GM18907 (cell line): ENCODE data around the gene EDEM1.
"Not testable (repeated sequence)": the region's sequence is repeated elsewhere in the genome, so short reads cannot be mapped to it uniquely, and the experiment has no call there.

Source experiments
- ATAC-seq: cut with Tn5 transposase; IDR thresholded peaks from one replicate; pipeline ENCODE4 v1.9.1; 2021; ENCODE audit warnings: mild to moderate bottlenecking, moderate library complexity; ENCODE audit not compliant: unreplicated experiment

Gene EDEM1

DNA sequence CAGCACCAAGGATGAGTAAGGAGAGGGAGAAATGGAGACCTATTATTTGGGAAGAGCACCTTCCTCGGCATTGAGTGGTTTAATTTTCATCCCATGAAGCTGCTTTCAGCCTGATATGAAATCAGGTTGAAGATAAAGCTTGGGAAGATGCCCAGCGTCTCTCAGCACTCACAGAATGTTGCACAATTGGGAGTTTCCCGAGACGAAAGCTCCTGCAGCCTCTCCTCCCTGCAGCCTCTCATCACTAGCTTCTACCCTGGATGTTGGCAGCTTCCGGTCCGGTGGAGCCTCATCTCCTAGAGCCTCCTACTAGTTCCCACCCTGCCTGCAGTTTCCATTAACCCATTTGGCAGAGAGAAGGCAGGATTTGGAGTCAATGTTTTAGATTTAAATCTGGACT, 40.3 kb downstream of the EDEM1 start:
- ATAC-seq: no peak

DNA sequence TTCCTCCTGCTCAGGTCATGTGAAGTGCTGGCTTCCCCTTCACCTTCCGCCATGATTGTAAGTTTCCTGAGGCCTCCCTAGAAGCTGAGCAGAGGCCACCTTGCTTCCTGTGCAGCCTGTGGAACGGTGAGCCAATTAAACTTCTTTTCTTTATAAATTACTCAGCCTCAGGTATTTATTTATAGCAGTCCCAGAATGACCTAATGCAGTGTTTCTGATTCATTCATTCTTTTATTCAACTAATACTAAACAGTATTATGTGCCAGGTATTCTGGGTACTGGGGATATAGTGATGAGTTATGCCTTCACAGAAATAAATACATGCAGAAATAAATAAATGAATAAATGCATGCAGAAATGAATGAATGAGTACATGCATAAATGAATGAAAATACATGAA, 41.9 kb downstream of the EDEM1 start:
- no peak for ATAC-seq

DNA sequence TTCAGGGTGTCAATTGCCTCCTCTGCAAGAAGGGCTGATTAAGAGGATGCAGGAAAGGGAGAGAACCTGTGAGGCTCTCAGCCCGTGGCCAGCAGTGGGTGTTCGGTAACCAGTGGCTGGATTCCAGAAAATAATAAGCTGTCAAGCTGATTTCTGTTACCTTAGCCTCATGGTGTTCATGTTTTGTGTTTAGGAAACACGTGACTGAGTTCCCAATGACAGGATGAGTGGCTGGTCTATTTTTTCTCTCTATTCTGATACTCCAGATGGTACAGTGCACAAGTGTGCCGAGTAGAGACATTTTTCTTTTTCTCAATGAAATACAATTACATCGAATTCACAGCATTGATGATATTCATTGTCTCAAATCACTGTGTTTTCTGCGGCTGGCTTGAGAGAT, 43.6 kb downstream of the EDEM1 start:
- ATAC-seq: no peak

DNA sequence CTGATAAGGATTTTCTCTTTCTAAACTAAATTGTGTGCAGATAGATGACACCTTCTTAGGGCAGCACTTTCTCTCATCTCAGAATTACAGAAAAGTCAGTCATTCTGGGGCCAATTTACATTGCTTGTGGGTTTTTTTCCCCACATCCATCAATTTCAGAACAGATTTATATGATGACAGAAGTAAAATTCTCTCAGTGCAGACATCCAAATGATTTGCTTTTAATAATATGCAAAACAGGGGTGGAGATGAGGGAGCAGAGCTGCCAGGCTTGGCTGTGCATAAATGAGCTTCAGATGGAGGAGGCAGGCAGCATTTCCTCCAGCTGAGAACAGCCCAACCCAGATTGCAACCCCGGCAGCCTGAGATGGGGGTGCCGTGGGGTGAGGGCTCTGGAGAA, 44.0 kb downstream of the EDEM1 start:
- ATAC-seq: no peak

DNA sequence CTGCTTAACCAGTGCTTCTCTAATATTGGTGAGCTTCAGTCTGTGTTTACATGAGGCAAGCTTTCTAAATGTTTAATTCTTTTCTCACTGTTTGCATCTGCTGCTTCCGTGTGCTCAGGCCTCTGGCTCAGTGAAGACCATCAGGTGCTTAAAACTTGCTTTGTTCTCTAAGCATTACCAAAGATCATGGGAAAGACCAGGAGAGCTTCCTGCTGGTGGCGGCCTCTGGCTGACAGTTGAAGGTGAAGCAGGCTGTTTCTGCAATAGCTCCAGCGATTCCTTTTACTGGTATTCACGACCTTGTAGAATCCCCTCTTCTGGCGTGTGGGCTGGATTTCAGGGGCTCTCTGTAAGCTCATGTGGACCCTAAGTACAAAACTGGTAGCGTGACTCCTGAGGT, 45.1 kb downstream of the EDEM1 start:
- ATAC-seq: no peak

DNA sequence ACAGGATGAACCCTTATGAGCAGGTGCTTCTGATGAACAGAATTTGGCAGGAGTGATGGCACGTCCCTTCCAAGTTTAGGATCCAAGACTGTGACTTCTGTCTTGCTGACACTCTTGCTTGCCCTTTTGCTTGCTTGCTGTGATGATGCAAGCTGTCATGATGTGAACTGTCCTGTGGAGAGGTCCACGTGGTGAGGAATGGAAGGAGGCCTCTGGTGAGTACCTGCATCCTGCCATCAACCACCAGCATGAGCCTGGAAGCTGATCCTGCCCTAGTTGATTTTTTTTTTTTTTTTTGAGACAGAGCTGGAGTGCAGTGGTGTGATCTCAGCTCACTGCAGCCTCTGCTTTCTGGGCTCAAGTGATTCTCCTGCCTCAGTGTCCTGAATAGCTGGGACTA, 45.5 kb downstream of the EDEM1 start:
- no peak for ATAC-seq

DNA sequence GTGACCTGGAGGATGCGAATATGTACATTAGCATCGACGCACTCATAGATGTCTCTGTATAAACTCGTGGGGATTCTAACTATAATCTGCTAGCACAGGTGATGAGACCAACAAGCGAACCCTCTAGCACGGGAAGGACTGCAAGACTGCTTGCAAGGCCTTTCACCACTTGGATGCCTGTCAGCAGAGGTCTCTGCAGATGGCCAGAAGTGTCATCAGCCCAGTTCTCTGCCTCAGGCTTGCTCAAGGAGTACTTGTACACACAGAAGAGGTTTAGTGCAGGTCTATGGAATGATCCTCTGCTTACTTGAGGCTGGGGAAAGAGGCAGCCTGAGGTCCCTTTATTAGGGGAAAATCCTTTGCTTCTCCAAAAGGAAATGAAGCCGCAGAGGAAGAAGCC, 48.1 kb downstream of the EDEM1 start:
- no peak for ATAC-seq

DNA sequence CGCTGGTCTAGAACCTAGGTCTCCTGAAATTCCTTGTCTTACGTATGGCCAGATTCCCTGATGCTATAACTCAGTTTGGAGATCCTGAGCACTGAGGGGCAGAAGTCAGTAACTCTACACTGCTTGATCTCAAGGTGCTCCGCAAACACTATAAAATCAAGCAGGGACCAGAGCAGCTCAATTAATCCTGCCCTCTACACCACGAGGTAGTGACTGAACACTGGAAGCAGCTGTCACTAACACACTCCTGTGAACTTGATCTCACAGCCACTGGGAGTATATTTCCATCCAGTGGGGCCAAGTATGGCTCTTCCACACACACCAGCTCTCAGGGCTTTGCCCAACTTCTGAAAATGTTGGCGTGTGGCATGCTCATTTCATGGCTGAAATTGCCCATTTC, 51.0 kb downstream of the EDEM1 start:
- no peak for ATAC-seq

DNA sequence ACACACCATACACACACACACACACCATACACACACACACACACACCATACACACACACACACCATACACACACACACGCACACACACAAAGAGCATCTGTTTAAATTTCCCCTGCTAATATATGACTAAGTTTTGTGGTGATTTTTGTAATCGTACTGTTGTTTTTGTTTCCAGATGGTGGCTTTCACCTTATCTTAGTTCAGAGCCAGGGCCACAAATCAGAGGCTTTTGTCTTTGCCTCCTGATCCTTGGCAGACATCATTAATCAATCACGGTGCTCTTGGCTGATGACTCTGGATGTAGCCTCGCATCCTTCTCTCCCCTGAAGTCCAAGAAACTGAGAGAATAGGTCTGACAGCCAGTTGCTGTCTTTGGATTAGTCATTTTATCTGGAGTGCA, 52.1 kb downstream of the EDEM1 start:
- no peak for ATAC-seq

DNA sequence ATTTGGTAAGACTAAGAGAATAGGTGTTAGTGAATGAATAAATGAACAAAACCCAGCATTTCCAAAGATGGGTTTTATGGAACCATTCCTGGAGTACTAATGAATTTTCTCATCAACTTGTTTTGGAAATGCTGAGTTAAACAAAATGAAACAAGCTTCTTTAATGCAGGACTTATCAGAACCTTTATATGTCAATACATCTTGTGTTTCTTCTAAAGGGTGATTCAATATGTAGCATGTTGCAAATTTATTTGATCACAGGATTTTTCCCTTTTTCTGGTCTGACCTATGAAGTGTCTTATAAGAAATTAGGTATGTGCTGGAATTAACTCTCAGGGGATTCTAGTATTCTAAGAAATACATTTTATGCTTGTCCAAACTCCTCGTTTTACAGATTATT, 53.2 kb downstream of the EDEM1 start:
- ATAC-seq: no peak

DNA sequence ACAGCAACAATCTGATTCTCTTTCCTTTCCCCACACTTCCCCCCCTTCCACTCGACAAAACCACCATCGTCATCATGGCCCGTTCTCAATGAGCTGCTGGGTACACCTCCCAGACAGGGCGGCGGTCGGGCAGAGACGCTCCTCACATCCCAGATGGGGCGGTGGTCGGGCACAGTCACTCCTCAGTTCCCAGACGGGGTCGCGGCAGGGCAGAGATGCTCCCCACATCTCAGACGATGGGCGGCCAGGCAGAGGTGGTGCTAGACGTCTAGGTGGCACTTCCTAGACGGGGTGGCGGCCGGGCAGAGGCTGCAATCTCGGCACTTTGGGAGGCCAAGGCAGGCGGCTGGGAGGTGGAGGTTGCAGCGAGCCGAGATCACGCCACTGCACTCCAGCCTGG, 55.3 kb downstream of the EDEM1 start:
- not testable (repeated sequence) for ATAC-seq

DNA sequence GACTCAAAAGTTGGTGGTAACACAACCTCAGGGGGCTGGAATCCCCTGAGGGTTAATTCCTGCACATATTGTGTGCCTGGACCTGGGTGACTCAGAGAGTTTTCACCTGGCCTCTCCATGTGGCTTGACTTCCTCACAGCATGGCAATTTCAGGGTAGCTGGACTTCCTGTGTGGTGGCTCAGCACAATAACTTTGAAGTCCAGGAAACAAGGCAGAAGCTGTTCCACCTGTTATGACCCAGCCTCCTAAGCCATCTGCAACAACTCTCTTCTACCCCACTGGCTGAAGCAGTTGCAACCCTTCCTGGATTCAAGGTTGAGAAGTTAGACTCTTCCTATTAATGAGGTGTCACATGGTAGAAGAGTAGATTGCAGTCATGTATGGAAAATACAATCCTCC, 58.4 kb downstream of the EDEM1 start:
- ATAC-seq: no peak

DNA sequence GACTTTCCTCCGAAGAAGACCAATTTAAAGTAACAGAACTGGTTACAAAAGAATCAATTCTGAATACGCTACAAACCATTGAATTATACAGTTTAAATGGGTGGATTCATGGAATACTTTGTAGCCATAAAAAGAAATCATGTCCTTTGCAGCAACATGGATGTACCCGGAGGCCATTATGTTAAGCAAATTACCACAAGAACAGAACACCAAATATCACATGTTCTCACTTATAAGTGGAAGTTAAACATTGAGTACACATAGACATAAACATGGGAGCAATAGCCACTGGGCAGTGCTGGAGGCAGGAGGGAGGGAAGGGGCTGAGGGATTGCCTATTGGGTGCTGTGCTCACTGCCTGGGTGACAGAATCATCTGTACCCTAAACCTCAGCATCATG, 61.3 kb downstream of the EDEM1 start:
- no peak for ATAC-seq

DNA sequence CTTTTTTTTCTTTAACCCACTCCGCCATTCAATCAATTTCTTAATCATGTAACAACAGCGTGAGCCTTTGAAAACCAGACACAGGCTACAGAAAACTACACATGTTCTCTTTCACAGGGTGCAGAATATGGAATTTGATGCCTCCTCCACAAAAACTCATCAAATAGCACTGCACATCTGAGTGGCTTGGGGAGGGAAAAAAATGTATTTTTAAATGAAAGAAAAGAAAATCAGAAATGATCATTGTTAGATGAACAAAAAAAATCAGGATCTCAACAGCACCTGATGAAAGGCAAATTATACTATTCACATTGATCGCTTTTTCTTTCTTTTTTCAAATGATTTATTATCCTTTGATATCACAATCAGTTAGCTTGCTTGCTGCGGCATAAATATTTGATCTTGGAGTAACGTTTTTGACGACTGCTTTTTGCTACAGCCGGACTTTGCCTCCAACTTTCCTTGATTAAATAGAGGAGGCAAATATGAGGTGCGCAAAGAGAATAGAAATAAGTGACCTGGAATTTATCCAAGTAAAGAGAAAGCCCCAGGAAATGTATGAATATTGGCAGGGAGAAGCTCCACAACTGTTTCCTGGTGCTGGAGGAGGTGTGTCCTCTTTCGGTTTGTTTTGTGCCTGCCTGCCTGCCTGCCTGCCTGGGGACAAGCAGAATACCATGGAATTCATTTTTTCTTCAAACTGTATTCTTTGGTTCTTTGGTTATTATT, 63.1 kb downstream of the EDEM1 start:
- ATAC-seq: no peak

DNA sequence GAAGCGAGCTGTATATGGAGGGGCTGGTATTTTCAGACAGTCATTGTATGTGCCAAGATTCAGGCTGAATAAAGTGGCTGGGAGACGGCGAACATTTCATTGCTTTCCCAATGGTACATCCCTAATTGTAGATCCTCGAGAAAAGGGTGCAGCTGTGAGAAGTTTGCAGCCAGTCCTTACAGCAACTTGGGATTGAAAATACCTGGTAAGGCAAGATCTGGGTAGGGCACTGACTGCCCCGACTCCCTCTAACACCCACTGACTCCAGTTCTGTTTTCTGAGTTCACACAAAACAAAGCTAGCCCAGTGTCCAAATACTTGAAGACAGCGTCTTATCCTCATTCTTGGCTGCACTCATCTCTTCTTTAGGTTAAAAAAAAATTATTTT, 63.7 kb downstream of the EDEM1 start:
- no peak for ATAC-seq

DNA sequence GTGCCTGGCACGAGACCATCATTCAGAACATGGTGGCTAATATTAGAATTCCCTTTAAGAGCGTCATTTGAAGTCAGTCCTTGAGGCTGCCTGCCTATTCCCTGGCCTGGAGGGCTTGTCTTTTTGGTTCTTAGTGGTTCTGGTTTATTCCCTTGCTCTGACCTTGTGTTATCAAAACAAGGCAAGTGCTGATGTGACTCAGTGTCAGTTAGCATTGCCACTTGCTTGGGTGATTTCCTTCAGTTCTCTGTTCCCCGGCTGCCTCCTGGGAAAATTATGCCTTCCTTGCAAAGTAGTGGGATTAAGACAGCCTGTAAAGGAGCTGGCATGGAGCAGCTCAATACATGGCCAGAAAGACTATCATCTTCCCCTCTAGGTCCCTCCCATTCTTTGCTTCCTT, 64.6 kb downstream of the EDEM1 start:
- no peak for ATAC-seq

DNA sequence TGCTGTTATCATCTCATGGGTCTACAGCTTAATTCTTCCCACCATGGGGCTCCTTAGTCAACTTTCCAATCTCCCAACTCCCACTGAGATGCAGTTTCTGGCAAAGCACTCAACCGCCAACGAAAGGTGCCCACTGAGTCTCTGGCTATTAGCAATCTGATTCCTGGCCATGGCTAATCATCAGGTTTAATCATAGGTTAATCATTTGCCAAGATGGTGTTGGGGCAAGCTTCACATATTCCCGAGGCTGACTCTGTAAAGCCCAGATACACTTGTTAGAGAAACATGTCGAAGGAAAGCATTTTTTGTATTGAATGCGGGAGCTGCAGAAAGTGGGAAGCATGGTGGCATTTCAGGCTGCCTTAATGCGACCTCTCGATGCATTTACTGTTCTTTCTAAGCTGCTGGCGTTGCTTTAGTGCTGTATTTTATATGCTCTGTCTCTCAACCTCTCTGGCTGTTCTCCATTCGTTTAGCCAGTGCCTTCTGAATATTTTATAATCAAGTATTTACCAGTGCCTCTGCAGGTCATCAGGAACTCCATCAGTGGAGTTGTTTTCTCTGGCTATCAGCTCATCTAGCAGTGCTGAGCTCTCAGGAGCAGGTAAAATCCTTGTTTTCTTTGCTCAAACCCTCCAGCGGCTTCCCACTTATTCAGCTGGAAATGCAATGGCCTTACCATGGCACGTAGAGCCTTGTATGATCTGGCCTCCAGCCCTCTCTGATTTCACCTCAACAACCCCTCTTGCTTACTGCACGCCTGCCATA, 67.0 kb downstream of the EDEM1 start:
- no peak for ATAC-seq

DNA sequence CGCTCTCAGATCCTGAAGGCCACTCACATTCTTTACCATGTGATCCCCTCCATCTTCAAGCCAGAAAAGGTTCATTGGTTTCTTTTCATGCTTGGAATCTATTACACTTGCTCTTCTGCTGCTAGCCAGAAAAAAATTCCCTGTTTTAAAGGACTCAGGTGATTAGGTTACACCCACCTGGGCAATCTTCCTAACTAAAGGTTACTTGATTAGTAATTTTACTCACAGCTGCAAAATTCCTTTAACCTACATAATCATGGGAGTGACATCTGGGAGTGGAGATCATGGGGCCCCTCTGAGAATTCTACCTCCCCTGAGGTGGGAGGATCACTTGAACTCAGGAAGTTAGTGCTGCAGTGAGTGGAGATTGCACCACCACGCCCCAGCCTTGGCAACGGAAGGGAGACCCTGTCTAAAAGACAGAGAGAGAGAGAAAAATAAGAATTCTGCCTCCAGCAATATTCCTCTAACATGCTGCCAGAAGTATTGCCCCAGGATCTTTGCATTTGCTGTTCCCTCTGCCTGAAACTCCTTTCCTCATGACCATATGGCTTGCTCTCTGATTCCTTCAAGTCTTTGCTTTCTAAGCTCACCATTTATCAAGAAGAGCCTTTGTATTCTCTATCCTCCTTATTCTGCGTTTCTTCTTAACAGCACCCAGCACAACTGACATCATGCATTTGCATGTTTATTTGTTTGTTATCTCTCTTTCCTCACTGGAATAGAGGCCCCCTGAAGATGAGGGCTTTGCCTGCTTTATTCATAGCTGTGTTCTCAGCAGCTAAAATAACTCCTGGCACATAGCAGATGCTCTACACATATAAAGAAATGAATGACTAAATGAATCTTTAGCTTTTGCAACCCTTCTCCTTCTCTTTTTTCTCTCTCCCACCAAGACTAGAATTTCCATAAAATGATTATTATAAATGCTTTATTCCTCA, 68.2 kb downstream of the EDEM1 start:
- no peak for ATAC-seq

DNA sequence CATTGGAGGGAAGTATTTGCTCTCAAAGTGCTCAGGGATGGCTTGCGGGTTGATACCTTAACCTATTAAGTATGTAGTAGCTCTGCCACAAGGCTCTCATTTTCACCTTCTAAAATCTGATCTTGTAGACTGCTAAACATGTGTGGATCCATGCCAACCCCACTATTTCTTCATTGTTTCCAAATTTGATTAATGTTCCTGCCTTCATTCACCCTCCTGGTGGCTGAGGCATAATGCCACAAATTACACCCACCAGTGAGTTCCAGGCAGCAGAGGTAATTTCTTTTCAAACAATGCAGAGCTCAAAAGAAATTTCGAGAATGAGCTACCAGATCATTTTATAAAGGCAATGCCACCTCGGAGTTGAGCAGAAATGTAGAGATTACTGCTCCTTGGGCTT, 71.0 kb downstream of the EDEM1 start:
- no peak for ATAC-seq

DNA sequence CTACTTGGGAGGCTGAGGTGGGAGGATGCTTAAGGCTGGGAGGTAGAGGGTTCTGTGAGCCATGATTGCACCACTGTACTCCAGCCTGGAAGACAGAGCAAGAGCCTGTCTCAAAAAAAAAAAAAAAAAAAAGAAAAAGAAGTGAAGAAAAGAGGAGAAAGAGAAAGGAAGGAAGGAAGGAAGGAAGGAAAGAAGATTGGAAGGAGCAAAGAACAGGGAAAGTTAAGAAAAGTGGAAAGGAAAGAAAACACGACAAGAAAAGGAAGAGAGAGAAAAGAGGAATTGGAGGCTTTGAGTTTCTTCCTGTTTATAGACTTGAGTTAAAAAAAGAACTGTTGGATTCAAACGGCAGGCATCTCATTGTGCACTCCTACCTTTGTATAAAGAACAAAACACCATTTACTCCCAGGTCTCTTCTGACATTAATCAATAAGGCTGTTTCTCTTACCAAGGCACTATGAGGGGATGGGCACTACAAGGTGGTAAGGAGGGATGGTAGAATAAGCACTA, 73.5 kb downstream of the EDEM1 start:
- no peak for ATAC-seq

DNA sequence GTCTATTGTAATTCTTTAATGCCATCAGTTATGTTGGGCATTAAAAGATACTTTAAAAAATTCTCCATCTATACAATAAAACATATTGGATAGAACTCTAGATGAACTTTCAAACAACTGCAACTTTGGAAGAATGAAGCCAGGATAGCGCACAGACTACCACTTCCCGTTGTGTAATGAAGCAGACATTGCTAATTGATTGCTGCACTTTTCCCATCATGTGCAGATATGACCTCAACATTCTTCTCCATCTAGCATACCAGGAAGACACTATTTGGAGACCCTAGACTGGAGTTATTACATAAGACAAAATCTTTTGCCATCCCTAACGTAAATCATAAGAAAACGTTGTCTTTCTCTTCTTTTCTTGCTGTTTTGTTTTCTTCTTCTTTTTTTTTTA, 75.0 kb downstream of the EDEM1 start:
- no peak for ATAC-seq
